ENCODE results near the gene PAQR5. TPM values are rescaled to one million over a fixed set of nuclear protein-coding genes. Genes with fewer than 3 reads are reported as not detected.
"Not testable (repeated sequence)": the region's sequence is repeated elsewhere in the genome, so short reads cannot be mapped to it uniquely, and the experiment has no call there.

PAQR5 gene
- total RNA-seq, 1 experiment from 2014 or later, result 20.3 TPM

GRCh38 chr15:69439623-69440022, 140.9 kb downstream of the PAQR5 start:
- H3K4me3 Mint-ChIP-seq (ENCODE audit: unreplicated experiment), result no peak overlapping the region
- H3K36me3 Mint-ChIP-seq (ENCODE audit: insufficient read depth, unreplicated experiment), result peaks cover 55% of the 10 kb centered on the region
- H3K4me1 Mint-ChIP-seq (ENCODE audit: insufficient read depth, unreplicated experiment), result no peaks in the 10 kb centered on the region
- intact Hi-C loops (cut with micrococcal nuclease), result no loop called here
- TF ChIP-seq CTCF (IDR thresholded peaks at IDR 0.05; ENCODE audit: unreplicated experiment), result no peak
- H3K27ac Mint-ChIP-seq (ENCODE audit: low read depth, unreplicated experiment), result peak overlapping the region; percentile 19
- DNase-seq (ENCODE audit: unreplicated experiment), result no peak
- H3K9me3 Mint-ChIP-seq (ENCODE audit: unreplicated experiment), result no peaks in the 10 kb centered on the region
- ChIA-PET POLR2A (interaction anchor here (2.8 kb wide), 1 partner anchor 12 kb away, joined by 32 read pairs; the partner anchor contains the start of gene RPLP1), CTCF (interaction anchor here (0.6 to 1.2 kb wide), 2 partner anchors 16 to 24 kb away, joined by 4 read pairs; no protein-coding TSS in a partner anchor)
- no TSS peak for BruUV-seq (replicated peaks)
- no peaks in the 10 kb centered on the region for H3K27me3 Mint-ChIP-seq (ENCODE audit: insufficient read depth, unreplicated experiment)

- BruUV-seq (replicated peaks), result no TSS peak
- TF ChIP-seq CTCF (IDR thresholded peaks at IDR 0.05; ENCODE audit: unreplicated experiment), result no peak
- intact Hi-C loops (cut with micrococcal nuclease), result no loop called here
- POLR2A ChIA-PET, result interaction anchor here (1.0 to 2.9 kb wide), 2 partner anchors 10 to 27 kb away, joined by 5 to 20 read pairs; partner anchors contain the start of gene RPLP1
- Mint-ChIP-seq H3K27ac (ENCODE audit: low read depth, unreplicated experiment) (peak overlapping the region; percentile 19), H3K36me3 (ENCODE audit: insufficient read depth, unreplicated experiment) (peaks cover 56% of the 10 kb centered on the region), H3K27me3 (ENCODE audit: insufficient read depth, unreplicated experiment) (no peaks in the 10 kb centered on the region), H3K4me3 (ENCODE audit: unreplicated experiment) (no peak overlapping the region), H3K9me3 (ENCODE audit: unreplicated experiment) (no peaks in the 10 kb centered on the region), H3K4me1 (ENCODE audit: insufficient read depth, unreplicated experiment) (no peaks in the 10 kb centered on the region)
- CTCF ChIA-PET, result interaction anchor here (0.7 kb wide), 2 partner anchors 19 to 50 kb away, joined by 3 to 4 read pairs; no protein-coding TSS in a partner anchor
- no peak for DNase-seq (ENCODE audit: unreplicated experiment)
Measured at GRCh38 chr15:69443032-69443611, 144.4 kb downstream of the PAQR5 start.

- Mint-ChIP-seq H3K36me3 (ENCODE audit: insufficient read depth, unreplicated experiment) (peaks cover 41% of the 10 kb centered on the region), H3K4me1 (ENCODE audit: insufficient read depth, unreplicated experiment) (no peaks in the 10 kb centered on the region), H3K9me3 (ENCODE audit: unreplicated experiment) (no peaks in the 10 kb centered on the region), H3K27ac (ENCODE audit: low read depth, unreplicated experiment) (peak overlapping the region; percentile 35), H3K27me3 (ENCODE audit: insufficient read depth, unreplicated experiment) (no peaks in the 10 kb centered on the region), H3K4me3 (ENCODE audit: unreplicated experiment) (no peak overlapping the region)
- no peak for TF ChIP-seq CTCF (IDR thresholded peaks at IDR 0.05; ENCODE audit: unreplicated experiment)
- ChIA-PET POLR2A (interaction anchor here (2.9 kb wide), 1 partner anchor 9 kb away, joined by 20 read pairs; the partner anchor contains the start of gene RPLP1), CTCF (interaction anchor here (0.7 to 1.0 kb wide), 2 partner anchors 50 to 597 kb away, joined by 3 read pairs; no protein-coding TSS in a partner anchor)
- no peak for DNase-seq (ENCODE audit: unreplicated experiment)
- no TSS peak for BruUV-seq (replicated peaks)
- intact Hi-C loops (cut with micrococcal nuclease), result no loop called here
Measured at GRCh38 chr15:69444686-69445085, 146.0 kb downstream of the PAQR5 start.

GRCh38 chr15:69446953-69447352, 148.2 kb downstream of the PAQR5 start:
- H3K27me3 Mint-ChIP-seq (ENCODE audit: insufficient read depth, unreplicated experiment), result no peaks in the 10 kb centered on the region
- no peak for DNase-seq (ENCODE audit: unreplicated experiment)
- ChIA-PET POLR2A (interaction anchor here (0.7 kb wide), 1 partner anchor 32 kb away, joined by 3 read pairs; no protein-coding TSS in a partner anchor), CTCF (interaction anchor here (1.2 kb wide), 1 partner anchor 27 kb away, joined by 5 read pairs; no protein-coding TSS in a partner anchor)
- H3K4me1 Mint-ChIP-seq (ENCODE audit: insufficient read depth, unreplicated experiment), result no peaks in the 10 kb centered on the region
- H3K4me3 Mint-ChIP-seq (ENCODE audit: unreplicated experiment), result no peak overlapping the region
- H3K9me3 Mint-ChIP-seq (ENCODE audit: unreplicated experiment), result no peaks in the 10 kb centered on the region
- intact Hi-C loops (cut with micrococcal nuclease), result no loop called here
- peaks cover 31% of the 10 kb centered on the region for H3K36me3 Mint-ChIP-seq (ENCODE audit: insufficient read depth, unreplicated experiment)
- no peak for TF ChIP-seq CTCF (IDR thresholded peaks at IDR 0.05; ENCODE audit: unreplicated experiment)
- no TSS peak for BruUV-seq (replicated peaks)
- no peak overlapping the region for H3K27ac Mint-ChIP-seq (ENCODE audit: low read depth, unreplicated experiment)

- H3K4me1 Mint-ChIP-seq (ENCODE audit: insufficient read depth, unreplicated experiment); intact Hi-C loops (cut with micrococcal nuclease); H3K4me3 Mint-ChIP-seq (ENCODE audit: unreplicated experiment); H3K27me3 Mint-ChIP-seq (ENCODE audit: insufficient read depth, unreplicated experiment); H3K27ac Mint-ChIP-seq (ENCODE audit: low read depth, unreplicated experiment); BruUV-seq (replicated peaks); H3K9me3 Mint-ChIP-seq (ENCODE audit: unreplicated experiment); DNase-seq (ENCODE audit: unreplicated experiment): not testable (repeated sequence)
- ChIA-PET POLR2A (interaction anchor here (0.7 to 4.0 kb wide), 4 partner anchors 9 to 650 kb away, joined by 3 to 52 read pairs (median 31); no protein-coding TSS in a partner anchor), CTCF (interaction anchor here (0.6 to 0.7 kb wide), 2 partner anchors 517 to 1045 kb away, joined by 3 to 5 read pairs; no protein-coding TSS in a partner anchor)
- H3K36me3 Mint-ChIP-seq (ENCODE audit: insufficient read depth, unreplicated experiment), result peaks cover 51% of the 10 kb centered on the region
Measured at GRCh38 chr15:69450221-69450620, 151.5 kb downstream of the PAQR5 start.
